HG03521 (cell line): ENCODE measurements around the gene GAST.
A peak's percentile ranks its signal among the peaks of the same experiment; 100 is the strongest.

Experiments used
- ATAC-seq: cut with Tn5 transposase; IDR thresholded peaks from one replicate; pipeline ENCODE4 v1.9.1; 2021; ENCODE audit warnings: mild to moderate bottlenecking, moderate library complexity; ENCODE audit not compliant: unreplicated experiment

GAST gene

DNA sequence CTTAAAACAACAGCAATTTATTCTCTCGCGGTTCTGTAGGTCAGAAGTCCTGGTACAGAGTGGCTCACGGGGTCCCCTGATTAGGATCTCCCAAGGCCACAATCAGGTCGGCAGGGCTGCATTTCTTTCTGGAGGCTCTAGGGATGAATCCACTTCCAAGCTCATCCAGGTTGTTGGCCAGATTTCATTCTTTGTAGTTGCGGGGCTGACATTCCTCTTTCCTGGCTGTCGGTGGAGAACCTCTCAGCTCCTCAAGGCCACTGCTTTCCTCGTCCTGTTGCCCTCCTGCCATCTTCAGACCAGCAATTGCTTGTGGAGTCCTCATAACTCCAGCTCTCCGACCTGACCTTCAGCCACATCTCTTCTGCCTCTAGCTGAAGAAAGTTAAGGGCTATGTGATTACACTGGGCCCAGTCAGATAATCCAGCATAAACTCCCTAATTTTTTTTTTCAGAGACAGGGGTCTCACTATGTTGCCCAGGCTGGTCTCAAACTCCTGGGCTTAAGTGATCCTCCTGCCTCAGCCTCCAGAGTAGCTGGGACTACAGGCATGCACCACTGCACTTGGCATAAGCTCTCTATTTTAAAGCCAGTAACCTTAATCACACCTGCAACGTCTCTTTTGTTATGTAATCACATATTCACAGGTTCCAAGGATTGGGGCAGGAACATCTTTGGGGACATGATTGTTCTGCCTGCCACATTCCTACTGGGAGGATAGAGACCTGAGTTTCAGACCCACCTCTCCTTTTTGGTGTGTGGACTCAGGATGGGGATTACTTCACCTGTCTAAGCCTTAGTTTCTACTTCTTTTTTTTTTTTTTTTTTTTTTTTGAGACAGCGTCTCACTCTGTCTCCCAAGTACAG lies 4.1 kb upstream of the GAST start:
- no peak for ATAC-seq

GRCh38 chr17:41710472-41711090 lies 1.6 kb upstream of the GAST start:
- no peak for ATAC-seq

DNA sequence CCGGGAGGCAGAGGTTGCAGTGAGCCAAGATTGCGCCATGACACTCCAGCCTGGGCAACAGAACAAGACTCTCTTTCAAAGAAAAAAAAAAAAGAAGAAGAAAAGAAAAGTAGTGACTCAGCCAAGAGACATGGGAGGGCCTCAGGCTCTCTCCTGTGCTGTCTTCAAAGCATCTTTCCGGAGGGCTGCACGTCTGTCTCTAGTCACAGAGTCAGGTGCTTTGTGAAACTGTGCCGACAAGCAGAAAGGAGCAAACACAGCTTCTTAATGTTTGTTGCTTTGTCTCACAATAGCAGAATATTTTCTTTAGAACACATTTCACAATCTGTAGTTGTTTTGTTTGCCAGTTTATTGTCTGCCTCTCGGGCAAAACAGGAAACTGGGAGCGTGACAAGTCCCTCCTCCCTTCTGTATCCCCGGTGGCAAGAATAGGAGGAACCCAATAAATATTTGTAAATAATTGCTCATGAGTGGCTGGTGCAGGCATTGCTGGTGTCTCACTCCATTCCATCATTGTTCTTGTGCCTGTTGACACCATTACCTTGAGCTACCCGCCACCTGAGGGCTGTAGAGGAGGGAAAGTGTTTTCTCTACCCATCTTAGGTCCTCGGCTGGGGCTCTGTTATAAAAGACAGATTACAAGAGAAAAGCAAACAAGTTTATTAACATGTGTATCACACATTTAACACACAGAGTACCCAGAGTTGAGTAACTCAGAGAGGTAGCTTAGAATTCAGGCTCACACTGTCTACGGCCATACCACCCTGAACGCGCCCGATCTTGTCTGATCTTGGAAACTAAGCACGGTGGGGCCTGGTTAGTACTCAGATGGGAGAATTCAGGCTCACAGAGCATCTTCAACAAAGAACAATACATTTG lies 5.5 kb downstream of the GAST start:
- no peak for ATAC-seq

- no peak for ATAC-seq
Measured at GRCh38 chr17:41718287-41718645, 6.1 kb downstream of the GAST start.

- no peak for ATAC-seq
Measured at GRCh38 chr17:41722231-41722630, 10.1 kb downstream of the GAST start.

DNA sequence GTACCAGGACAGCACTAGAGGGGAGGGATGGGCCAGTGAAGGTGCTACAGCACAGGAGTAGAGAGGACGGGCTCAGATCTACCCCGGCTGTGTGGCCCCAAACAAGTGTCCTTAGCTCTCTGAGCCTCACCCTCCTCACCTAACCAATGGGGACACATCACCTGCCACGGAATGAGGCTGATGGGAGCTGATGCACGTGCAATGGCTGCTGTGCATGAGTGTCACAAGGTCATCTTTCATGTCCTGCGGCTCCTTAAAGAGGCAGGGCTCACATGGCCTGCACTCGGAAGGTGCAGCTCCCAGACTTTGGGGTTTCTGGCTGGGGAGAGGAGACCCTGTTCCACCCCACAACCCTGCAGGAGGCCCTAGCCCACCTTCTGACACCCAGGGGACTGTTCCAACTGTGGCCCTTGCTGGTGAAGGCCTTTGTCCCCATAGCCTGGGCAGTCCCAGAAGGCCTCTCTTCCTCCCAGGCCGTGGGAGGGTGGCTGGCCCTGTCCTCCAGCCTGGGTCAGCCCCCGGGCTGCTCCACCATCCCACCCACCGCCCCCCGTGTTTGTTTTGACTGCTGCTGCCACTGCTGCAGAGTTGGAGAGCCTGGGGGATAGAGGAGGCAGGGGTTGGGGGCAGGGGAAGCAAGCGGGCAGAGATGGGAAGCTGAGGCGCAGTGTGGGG lies 11.8 kb downstream of the GAST start:
- ATAC-seq, result no peak

- no peak for ATAC-seq
Measured at GRCh38 chr17:41724476-41725050, 12.4 kb downstream of the GAST start.

DNA sequence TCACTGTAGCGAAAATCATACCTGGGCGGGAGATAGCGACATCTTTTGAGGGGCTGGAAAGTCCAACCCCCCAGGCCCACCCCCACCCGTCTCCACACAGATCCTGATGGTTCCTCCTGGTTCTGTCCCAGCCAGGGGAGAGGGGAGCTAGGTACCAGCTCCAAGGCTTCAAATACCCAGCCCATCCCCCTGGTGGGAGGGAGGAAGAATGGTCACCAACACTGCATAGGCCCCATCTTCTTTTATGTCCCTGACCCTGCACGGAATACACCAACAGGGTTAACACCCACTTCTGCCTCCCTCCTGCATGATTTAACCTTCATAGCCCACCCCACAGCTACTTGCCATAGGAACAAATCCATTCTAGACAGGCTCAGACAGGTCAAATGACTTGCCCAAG lies 13.0 kb downstream of the GAST start:
- ATAC-seq, result no peak

DNA sequence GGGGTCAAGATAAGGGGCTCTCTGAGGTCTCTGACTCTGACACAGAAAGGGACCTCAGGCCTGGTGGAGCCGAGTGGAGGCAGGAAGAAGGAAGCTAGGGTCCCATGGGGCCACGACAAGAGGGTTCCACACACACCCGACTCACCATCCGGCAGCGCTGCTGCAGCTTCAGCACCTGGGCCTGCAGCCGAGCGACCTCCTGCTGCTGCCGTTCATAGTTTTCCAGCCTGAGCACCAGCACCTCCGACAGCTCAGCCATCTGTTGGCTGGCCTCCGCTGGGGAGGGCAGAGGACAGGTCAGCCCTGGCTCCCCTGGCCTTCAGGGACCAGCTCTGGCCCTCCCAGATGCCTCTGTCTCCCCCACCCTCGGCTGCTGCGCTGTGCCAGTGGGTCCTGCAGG lies 15.9 kb downstream of the GAST start:
- no peak for ATAC-seq

- ATAC-seq, result no peak
Measured at GRCh38 chr17:41730479-41730878, 18.3 kb downstream of the GAST start.

GRCh38 chr17:41731836-41732235 lies 19.7 kb downstream of the GAST start:
- no peak for ATAC-seq

DNA sequence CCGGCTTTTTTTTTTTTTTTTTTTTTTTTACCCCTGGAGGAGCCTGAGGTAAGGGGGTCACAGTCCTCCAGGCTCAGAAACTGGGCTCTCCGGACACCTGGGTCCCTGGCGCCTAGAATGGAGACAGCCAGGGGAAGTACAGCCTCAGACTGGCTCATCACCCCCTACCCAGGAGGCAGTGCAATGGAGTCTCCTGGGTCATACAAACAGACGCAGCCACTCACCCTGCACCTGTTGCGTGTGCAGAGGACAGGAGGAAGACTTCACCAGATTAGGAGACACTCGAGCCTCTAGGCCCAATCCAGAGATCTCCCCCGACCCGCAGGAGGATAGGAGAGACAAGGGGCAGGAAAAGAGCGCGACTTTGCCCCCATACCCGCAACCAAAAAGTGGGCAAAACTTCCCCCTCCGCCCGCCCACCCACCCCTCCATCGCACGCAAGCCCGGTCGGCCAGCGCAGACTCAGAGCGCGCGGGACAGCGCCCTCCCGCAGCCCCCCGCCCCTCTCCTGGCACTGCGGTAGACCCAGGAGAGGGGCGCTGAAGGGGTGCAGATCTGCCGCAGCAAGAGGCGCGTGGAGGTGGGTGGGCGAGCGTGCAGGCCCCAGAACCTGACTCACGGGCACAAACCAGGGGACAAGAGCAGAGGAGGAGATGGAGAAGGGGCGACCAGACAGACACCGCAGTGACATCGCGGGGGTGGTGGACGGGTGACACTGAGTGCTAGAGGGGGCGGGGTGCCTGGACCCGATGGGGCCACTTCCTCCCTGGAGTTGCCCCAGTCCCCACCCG lies 21.4 kb downstream of the GAST start:
- no peak for ATAC-seq

- no peak for ATAC-seq
Measured at GRCh38 chr17:41734139-41734948, 22.2 kb downstream of the GAST start, which contains the start of gene HAP1. TSS of gene HAP1 (minus strand) at chr17:41734643. CDS start at chr17:41734634, 9 bp downstream.

DNA sequence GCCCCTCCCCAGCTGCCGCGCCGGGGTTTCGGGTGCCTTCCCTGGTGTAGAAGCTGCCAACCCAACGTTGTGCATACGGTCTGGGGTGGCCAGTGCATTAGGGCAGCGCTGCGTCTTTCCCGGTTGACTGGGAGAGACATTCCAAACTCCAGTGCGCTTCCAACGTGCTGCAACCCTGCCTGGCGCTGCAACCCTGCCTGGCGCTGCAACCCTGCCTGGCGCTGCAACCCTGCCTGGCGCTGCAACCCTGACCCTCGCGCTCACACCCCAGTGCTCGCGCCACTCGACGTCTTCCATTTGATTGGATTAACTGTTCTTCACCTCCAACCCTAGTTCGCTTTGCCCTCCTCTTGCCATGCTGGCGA lies 22.8 kb downstream of the GAST start:
- ATAC-seq, result no peak

GRCh38 chr17:41735744-41736143 lies 23.6 kb downstream of the GAST start:
- ATAC-seq, result no peak

DNA sequence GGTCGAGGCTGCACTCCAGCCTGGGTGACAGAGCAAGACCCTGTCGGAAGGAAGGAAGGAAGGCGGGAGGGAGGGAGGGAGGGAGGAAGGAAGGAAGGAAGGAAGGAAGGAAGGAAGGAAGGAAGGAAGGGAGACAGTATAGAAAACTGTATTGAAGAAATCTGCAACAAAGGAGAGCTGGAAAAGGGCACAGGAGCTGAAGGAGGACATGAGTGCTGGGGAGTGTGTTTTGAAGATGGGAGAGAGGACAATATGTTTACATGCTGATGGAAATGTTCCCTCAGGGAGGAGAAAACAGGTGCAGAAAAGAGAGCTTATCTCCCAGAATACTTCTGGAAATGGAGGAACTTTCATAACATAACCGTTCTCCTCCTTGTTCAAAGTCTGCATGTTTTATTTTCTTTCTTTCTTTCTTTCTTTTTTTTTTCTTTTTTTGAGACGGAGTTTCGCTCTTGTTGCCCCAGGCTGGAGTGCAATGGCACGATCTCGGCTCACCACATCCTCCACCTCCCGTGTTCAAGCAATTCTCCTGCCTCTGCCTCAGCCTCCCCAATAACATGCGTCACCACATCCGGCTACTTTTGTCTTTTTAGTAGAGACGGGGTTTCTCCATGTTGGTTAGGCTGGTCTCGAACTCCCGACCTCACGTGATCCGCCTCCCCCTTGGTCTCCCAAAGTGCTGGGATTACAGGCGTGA lies 25.0 kb downstream of the GAST start:
- ATAC-seq, result no peak

GRCh38 chr17:41737680-41738023 lies 25.5 kb downstream of the GAST start:
- no peak for ATAC-seq

DNA sequence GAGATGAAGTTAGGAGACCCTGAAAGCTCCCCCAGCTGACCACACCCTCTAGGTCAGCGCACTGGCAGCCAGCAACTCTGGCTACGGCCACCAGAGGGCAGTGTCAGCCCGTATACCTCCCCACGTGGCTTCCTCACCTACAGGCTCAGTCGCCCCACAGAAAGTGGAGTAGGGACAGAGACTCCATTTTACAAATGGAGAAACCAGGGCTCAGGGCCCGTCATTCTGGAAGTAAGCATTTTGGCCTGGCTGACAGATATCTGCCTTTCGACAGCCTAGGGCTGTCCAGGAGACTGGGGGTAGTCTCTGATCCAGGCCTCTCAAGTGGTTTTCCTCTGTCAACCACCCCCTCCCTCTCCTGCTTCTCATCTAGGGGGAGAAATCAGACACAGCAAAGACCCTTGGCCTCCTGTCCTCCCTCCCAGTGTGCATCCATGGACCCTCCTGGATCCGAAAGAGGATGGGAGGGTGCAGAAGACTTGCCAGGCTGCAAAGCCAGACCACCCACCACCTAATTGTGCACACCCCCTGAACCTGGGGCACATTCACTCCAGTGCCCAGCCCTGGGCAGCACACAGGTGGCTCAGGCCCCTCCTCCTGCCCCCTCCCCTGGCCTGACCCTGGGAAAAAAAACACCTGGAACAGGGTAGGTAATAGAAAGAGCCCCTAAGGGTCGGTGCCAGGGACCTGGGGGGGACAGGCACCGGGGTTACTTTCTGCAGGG lies 26.1 kb downstream of the GAST start:
- peak; percentile 51 for ATAC-seq
